Esophagus muscularis mucosa (tissue), 4 donors: ENCODE results near the gene FAM124A. TPM values are rescaled to one million over a fixed set of nuclear protein-coding genes. Genes with fewer than 3 reads are reported as not detected.
A peak's percentile ranks its signal among the peaks of the same experiment; 100 is the strongest.
"Not testable (repeated sequence)": the region's sequence is repeated elsewhere in the genome, so short reads cannot be mapped to it uniquely, and the experiment has no call there.

Experiments used
- DNase-seq: peaks from one replicate; pipeline ENCODE4 v3.0.0-alpha.2; 2017; ENCODE audit errors: extremely low spot score
- H3K27ac ChIP-seq, 4 donors: fragments of 200-600 bp; sonication (generic); replicated peaks in 1 of 4; 1 replicate in 3 of 4; 2 replicates in 1 of 4; pipeline ENCODE4 v1.5.1; 2016 to 2019; ENCODE audit warnings: mild to moderate bottlenecking in 1 of 4
- H3K27me3 ChIP-seq, 4 donors: fragments of 200-600 bp; sonication (generic); one replicate each; pipeline versions ENCODE4 v1.5.1 to v1.6.0; 2016 to 2019
- H3K36me3 ChIP-seq, 4 donors: fragments of 200-600 bp; sonication (generic); one replicate each; pipeline ENCODE4 v1.5.1; 2016 to 2019
- H3K4me1 ChIP-seq, 4 donors: fragments of 200-600 bp; sonication (generic); one replicate each; pipeline ENCODE4 v1.5.1; 2016 to 2019
- H3K4me3 ChIP-seq, 4 donors: fragments of 200-600 bp; sonication (generic); 1 replicate in 2 of 4; 2 replicates in 2 of 4; pipeline ENCODE4 v1.5.1; 2016 to 2019; ENCODE audit warnings: mild to moderate bottlenecking in 4 of 4, moderate library complexity in 1 of 4
- H3K9me3 ChIP-seq, 4 donors: fragments of 200-600 bp; sonication (generic); 1 replicate in 3 of 4; 2 replicates in 1 of 4; pipeline ENCODE4 v1.5.1; 2016 to 2019
- EP300 ChIP-seq: sonication (generic); formaldehyde crosslinking; IDR thresholded peaks from one replicate; pipeline ENCODE4 v1.6.1; 2017; ENCODE audit warnings: antibody characterized with exemption
- POLR2A ChIP-seq: fragments of 450-650 bp; IDR thresholded peaks from one replicate; pipeline ENCODE4 v1.6.1; 2017; ENCODE audit warnings: antibody characterized with exemption, moderate library complexity, mild to moderate bottlenecking, low read depth
- POLR2AphosphoS5 ChIP-seq, 2 donors: sonication (generic); formaldehyde crosslinking; IDR thresholded peaks; one replicate each; pipeline ENCODE4 v1.6.1; 2017; ENCODE audit warnings: antibody characterized with exemption in 2 of 2
- WGBS: methylation state at CpG from one replicate; pipeline ENCODE4 v1.1.5; 2018; 5-methylcytosine and 5-hydroxymethylcytosine counted together
- intact Hi-C: fragments of 100-400 bp; cut with DNase I; formaldehyde crosslinking; loops from one replicate; pipeline ENCODE4 v1.15.1; 2023
- total RNA-seq, 4 donors: library from RNA; depleted of rRNA; stranded (reverse); fragments of >200 nt; gene quantifications; one replicate each; pipeline versions ENCODE4 v1.1.0 to v1.2.1, GENCODE V29; 2016
- TF ChIP-seq, protein P1 (sequence below), 3 experiments: fragments of 200-600 bp in 2 of 3; fragments of 450-650 bp in 1 of 3; sonication (generic) in 2 of 3; IDR thresholded peaks; one replicate each; pipeline ENCODE4 v1.5.1; 2017 to 2019; ENCODE audit warnings: antibody characterized with exemption in 3 of 3, mild to moderate bottlenecking in 2 of 3, moderate library complexity in 1 of 3

FAM124A gene
- total RNA-seq, 4 donors from 2014 or later: 17.0 to 30.3 (median 21.0) TPM

DNA sequence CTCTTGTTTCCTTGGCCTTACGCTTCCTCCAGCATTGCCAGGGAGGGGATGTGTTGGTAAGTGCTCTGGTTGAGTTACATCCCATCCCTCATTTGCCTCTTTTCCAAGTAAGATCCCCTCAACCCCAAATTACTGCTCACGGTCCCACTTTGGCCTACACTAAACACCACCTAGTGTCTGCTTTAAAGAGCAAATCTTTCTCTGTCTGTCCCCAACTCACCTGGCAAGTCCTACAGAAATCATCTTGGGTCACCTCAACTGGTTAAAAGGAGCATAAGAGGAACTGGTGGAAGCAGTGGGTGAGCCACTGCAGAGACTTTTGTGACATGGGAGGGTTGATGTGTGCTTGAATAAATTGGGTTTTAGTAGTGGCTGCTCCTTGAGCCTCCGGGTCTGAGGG lies 62.1 kb downstream of the FAM124A start:
- TF ChIP-seq, protein P1, sequence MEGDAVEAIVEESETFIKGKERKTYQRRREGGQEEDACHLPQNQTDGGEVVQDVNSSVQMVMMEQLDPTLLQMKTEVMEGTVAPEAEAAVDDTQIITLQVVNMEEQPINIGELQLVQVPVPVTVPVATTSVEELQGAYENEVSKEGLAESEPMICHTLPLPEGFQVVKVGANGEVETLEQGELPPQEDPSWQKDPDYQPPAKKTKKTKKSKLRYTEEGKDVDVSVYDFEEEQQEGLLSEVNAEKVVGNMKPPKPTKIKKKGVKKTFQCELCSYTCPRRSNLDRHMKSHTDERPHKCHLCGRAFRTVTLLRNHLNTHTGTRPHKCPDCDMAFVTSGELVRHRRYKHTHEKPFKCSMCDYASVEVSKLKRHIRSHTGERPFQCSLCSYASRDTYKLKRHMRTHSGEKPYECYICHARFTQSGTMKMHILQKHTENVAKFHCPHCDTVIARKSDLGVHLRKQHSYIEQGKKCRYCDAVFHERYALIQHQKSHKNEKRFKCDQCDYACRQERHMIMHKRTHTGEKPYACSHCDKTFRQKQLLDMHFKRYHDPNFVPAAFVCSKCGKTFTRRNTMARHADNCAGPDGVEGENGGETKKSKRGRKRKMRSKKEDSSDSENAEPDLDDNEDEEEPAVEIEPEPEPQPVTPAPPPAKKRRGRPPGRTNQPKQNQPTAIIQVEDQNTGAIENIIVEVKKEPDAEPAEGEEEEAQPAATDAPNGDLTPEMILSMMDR (IDR thresholded peaks at IDR 0.05): no peak
- no peak for TF ChIP-seq POLR2AphosphoS5 (IDR thresholded peaks at IDR 0.05)
- TF ChIP-seq EP300: no peak
- TF ChIP-seq POLR2A: no peak
- DNase-seq: no peak
- 93% methylated on average over 3 of the region's 3 CpGs for WGBS
- peaks cover 7 to 27% (median 9%) of the 10 kb centered on the region in 4 donors for H3K36me3 ChIP-seq
- H3K9me3 ChIP-seq: no peaks in the 10 kb centered on the region
- intact Hi-C loops: no loop called here
- no peak overlapping the region for H3K27ac ChIP-seq
- H3K4me1 ChIP-seq: peaks cover 6 to 20% (median 11%) of the 10 kb centered on the region in 4 donors
- no peak overlapping the region for H3K4me3 ChIP-seq
- H3K27me3 ChIP-seq: no peaks in the 10 kb centered on the region

DNA sequence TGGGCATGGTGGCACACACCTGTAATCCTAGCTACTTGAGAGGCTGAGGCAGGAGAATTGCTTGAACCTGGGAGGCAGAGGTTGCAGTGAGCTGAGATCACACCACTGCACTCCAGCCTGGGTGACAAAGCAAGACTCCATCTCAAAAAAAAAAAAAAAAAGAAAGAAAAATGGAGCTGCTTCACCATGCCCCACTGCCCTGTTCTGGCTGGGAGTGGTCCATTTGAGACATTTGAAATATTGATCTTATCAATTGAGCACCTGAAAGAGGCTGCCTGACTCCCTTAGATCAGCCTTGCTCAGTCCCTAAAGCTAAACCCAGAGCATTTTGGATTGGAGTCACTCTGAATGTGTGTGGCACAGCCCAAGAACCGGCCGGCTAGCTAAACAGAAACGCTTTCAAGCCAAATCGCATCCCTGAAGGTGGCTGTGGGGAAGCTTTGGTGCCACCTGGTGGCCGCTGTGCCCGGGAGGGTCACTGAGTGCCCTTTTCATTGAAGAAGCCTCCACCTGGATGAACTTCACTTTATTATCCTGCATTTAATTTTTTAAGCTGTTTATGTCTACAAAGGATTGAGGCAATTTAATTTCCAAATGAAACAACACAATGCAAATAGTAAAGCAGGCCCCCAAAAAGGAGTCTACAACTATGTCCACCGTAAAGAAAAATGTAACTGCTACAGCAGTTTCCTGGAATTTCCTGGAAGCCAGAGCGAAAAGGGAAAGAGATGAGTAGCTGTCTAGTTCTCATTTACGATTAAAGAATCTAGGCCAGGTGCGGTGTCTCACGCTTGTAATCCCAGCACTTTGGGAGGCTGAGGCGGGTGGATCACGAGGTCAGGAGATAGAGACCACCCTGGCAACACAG lies 64.2 kb downstream of the FAM124A start:
- TF ChIP-seq, protein P1 (IDR thresholded peaks at IDR 0.05): peak; percentile 88 to 94 (median 91)
- TF ChIP-seq POLR2AphosphoS5 (IDR thresholded peaks at IDR 0.05): peak; percentile 44 to 55
- TF ChIP-seq POLR2A: no peak
- TF ChIP-seq EP300: no peak
- 40% methylated on average over 13 of the region's 13 CpGs for WGBS
- peak; percentile 95 for DNase-seq

DNA sequence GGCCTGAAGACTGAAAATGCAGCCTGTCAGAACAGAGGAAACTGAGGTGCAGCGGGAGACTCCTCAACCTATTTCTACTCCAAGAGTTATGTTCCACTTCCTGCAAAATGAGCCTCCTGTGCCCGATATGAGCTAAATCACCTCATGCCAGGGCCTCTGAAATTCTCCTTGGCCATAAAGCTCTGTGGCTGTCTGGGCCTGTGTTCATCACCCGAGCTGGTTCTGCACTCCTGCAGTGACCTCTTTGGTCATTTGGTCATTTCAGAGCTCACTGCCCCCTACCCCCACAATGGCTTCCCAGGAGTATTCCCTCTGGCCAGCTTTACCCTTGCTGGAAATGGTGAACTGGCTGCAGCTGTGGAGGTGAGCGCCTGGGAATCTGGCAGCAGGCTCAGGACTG lies 65.6 kb downstream of the FAM124A start:
- intact Hi-C loops: loop anchor here (2.0 to 5.0 kb wide), 2 partner anchors 65 to 160 kb away; partner anchors contain the start of gene FAM124A
- TF ChIP-seq, protein P1 (IDR thresholded peaks at IDR 0.05): no peak
- no peak for TF ChIP-seq POLR2A
- TF ChIP-seq EP300: no peak
- TF ChIP-seq POLR2AphosphoS5 (IDR thresholded peaks at IDR 0.05): no peak
- H3K27me3 ChIP-seq: no peaks in the 10 kb centered on the region
- 88% methylated on average over 4 of the region's 4 CpGs for WGBS
- H3K4me1 ChIP-seq: peaks cover 13 to 31% (median 23%) of the 10 kb centered on the region in 4 donors
- H3K4me3 ChIP-seq: no peak overlapping the region
- no peak overlapping the region for H3K27ac ChIP-seq
- no peaks in the 10 kb centered on the region for H3K9me3 ChIP-seq
- DNase-seq: no peak
- no peaks in the 10 kb centered on the region for H3K36me3 ChIP-seq

More for the DNA sequence above, 64.2 kb downstream of the FAM124A start:
- H3K4me1 ChIP-seq: peaks cover 9 to 23% (median 14%) of the 10 kb centered on the region in 4 donors
- no peak overlapping the region for H3K4me3 ChIP-seq
- H3K9me3 ChIP-seq: no peaks in the 10 kb centered on the region
- intact Hi-C loops: loop anchor here (1.0 to 5.0 kb wide), 3 partner anchors 64 to 159 kb away; partner anchors contain the start of gene FAM124A
- H3K27ac ChIP-seq: no peak overlapping the region
- H3K36me3 ChIP-seq: peaks cover 0 to 10% (median 0%) of the 10 kb centered on the region in 4 donors
- H3K27me3 ChIP-seq: no peaks in the 10 kb centered on the region

DNA sequence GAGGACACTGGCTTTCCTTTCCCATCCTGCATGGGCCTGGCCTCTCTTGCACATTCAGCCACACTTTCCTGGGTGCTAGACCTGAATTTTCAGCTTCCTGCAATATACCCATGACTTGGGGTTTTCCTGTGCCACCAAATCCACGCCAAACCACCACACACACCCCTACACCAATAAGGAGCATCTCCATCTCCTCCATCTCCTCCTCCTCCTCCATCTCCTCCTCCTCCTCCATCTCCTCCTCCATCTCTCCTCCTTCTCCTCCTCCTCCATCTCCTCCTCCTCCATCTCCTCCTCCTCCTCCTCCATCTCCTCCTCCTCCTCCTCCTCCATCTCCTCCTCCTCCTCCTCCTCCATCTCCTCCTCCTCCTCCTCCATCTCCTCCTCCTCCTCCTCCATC lies 66.1 kb downstream of the FAM124A start:
- DNase-seq, H3K27me3 ChIP-seq, H3K27ac ChIP-seq, H3K36me3 ChIP-seq, H3K4me3 ChIP-seq, H3K9me3 ChIP-seq: not testable (repeated sequence)
- WGBS: 86% methylated on average over 1 of the region's 1 CpG
- peaks cover 9 to 28% (median 23%) of the 10 kb centered on the region in 4 donors for H3K4me1 ChIP-seq
- intact Hi-C loops: loop anchor here (5.0 kb wide), 1 partner anchor 161 kb away; no protein-coding TSS in a partner anchor

DNA sequence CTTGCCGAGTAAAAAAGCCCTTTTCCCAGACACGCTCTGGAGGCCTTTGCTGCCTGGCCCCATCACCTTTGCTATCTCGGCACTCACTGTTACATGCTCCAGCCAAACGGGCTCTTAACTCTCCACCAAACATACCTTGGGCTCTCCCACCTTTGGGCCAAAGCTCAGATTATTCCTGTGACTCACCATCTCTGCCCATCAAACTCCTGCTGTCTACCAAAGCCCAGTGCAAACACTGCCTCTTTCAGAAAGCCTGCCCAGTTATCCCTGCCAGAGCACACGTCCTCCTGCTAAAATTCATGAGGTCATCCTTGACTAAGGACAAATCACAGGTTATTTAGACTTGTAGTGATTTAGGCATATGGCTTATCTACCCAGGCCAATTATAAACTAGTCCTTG lies 69.1 kb downstream of the FAM124A start:
- Histone ChIP-seq H3K4me3 (no peak overlapping the region), H3K27me3 (no peaks in the 10 kb centered on the region), H3K9me3 (no peaks in the 10 kb centered on the region), H3K27ac (peak overlapping the region; percentile 22 to 67 (median 50)), H3K4me1 (peaks cover 9 to 20% (median 18%) of the 10 kb centered on the region in 4 donors), H3K36me3 (no peaks in the 10 kb centered on the region)
- 64% methylated on average over 5 of the region's 5 CpGs for WGBS
- intact Hi-C loops: no loop called here
- TF ChIP-seq EP300 (no peak), POLR2A (no peak), POLR2AphosphoS5 (IDR thresholded peaks at IDR 0.05) (no peak)
- TF ChIP-seq, protein P1 (IDR thresholded peaks at IDR 0.05): no peak
- no peak for DNase-seq
